Psoas muscle (tissue), 8 donors: Measurements from ENCODE around the gene CDC26. TPM values are rescaled to one million over a fixed set of nuclear protein-coding genes. Genes with fewer than 3 reads are reported as not detected.

Experiments
- ATAC-seq, 4 donors: fragments of 200-7000 bp; cut with Tn5 transposase; one replicate each; pipeline ENCODE4 v1.9.1; 2020; ENCODE audit warnings: moderate library complexity in 3 of 4, mild to moderate bottlenecking in 2 of 4
- DNase-seq, 2 donors: peaks; one replicate each; pipeline ENCODE4 v3.0.0-alpha.2; 2020
- H3K27ac ChIP-seq: fragments of 200-600 bp; one replicate; pipeline ENCODE4 v1.8.0; 2022
- H3K27me3 ChIP-seq, 3 donors: fragments of 200-600 bp in 1 of 3; one replicate each; pipeline versions ENCODE4 v1.6.1 to v1.8.0; 2013 to 2022; ENCODE audit warnings: low read length in 2 of 3, mild to moderate bottlenecking in 2 of 3, moderate library complexity in 1 of 3; ENCODE audit not compliant: insufficient read depth in 3 of 3
- H3K36me3 ChIP-seq, 2 donors: fragments of 200-600 bp in 1 of 2; one replicate each; pipeline versions ENCODE4 v1.6.1 to v1.8.0; 2013 to 2022; ENCODE audit warnings: low read depth in 1 of 2, mild to moderate bottlenecking in 1 of 2, moderate library complexity in 1 of 2; ENCODE audit not compliant: insufficient read depth in 1 of 2
- H3K4me1 ChIP-seq: fragments of 200-600 bp; one replicate; pipeline ENCODE4 v1.8.0; 2022
- H3K4me3 ChIP-seq: fragments of 200-600 bp; one replicate; pipeline ENCODE4 v1.8.0; 2022; ENCODE audit warnings: mild to moderate bottlenecking
- H3K9me3 ChIP-seq: fragments of 200-600 bp; one replicate; pipeline ENCODE4 v1.8.0; 2022
- CTCF ChIP-seq: fragments of 200-600 bp; IDR thresholded peaks from one replicate; pipeline ENCODE4 v1.8.0; 2022; ENCODE audit warnings: antibody characterized with exemption
- WGBS, 3 donors: extraction: QIAGEN DNeasy Blood & Tissue Kit; methylation state at CpG; one replicate each; pipeline versions ENCODE4 v1.1.6 to v1.1.7; 2013; 5-methylcytosine and 5-hydroxymethylcytosine counted together
- intact Hi-C, 2 donors: fragments of 100-400 bp; cut with DNase I; formaldehyde crosslinking; loops; one replicate each; pipeline versions ENCODE4 v1.11.0 to v1.14.2; 2022
- polyA plus RNA-seq, 3 donors: library from polyadenylated mRNA; stranded (reverse); fragments of 200-250 nt; gene quantifications; one replicate each; pipeline ENCODE4 v1.2.3, GENCODE V29; 2013
- total RNA-seq, 4 donors: library from RNA; stranded (reverse); fragmentation: NEBNext Ultra II Directional in 2 of 4; extraction: Animal tissue kit (Norgen Biotek cat#: 25700) in 2 of 4; gene quantifications; one replicate each; pipeline versions ENCODE4 v1.2.1 to v1.2.4, GENCODE V29; 2021 to 2023
- donor health status: healthy with polysubstance abuse.
- donor health status: DM: no; HTN: no; CAD: no; lungs with moderate emphysema.
- donor health status: Bipolar disorder and iron deficiency.
- donor health status: healthy.
- donor health status: DM: yes; HTN: yes; CAD: no.
- donor health status: DM: no; HTN: no; CAD: no.
- donor health status: DM: no; HTN: no; CAD: no.
- donor health status: DM: yes; HTN: yes; CAD: no.

Gene CDC26
- total and polyA plus RNA-seq, 7 donors: 22.4 to 112 (median 25.6) TPM

GRCh38 chr9:113266174-113266573 is 9.2 kb downstream of the CDC26 start:
- WGBS, 3 donors: 64 to 72% (median 68%) methylated on average over 3 of the region's 3 CpGs
- no peak for TF ChIP-seq CTCF
- H3K4me3 ChIP-seq: no peak overlapping the region
- no peaks in the 10 kb centered on the region for H3K27me3 ChIP-seq
- DNase-seq (no peak), ATAC-seq (no peak)
- H3K4me1 ChIP-seq: no peaks in the 10 kb centered on the region
- H3K27ac ChIP-seq: no peak overlapping the region
- intact Hi-C loops: no loop called here
- H3K9me3 ChIP-seq: no peaks in the 10 kb centered on the region
- peaks cover 13 to 74% of the 10 kb centered on the region in 2 donors for H3K36me3 ChIP-seq

DNA sequence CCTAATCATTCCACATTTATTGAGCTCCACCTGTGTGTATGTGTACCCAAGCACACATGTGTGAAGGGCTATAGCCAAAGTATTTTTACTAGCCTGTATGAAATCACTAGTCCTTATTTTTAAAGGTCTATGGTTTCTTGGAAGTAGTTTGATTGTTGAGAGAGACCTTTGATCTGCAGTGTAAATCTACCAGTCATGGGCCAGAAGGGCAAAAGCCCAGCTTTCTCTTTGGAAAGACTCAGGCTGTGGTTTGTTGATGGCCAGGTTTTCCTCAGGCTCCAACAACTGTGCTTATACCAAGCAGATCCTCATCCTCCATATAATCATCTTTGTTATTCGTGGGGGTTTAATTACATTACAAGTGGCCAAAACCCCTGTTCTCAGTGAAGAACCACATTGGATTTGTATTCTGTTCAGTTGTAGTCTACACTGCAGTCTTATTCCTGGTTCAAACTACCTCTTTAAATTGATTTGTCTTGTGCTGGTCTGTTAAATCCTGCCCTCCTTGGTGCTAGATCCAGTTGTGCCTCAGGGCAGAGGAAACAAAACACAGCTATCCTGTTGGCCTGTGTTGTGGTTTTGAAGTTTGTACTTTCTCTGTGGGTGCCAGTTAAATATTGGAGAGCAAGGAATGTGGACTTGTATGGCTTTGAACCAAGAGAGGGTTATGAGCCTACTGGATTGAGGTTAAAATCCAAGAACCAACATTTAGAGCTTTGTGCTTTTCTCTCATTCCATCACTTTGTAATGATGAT is 13.3 kb downstream of the CDC26 start:
- intact Hi-C loops: no loop called here
- DNase-seq (no peak), ATAC-seq (no peak)
- no peak for TF ChIP-seq CTCF
- 85 to 100% (median 96%) methylated on average over 1 of the region's 1 CpG for WGBS, 3 donors
- H3K27me3 ChIP-seq: no peaks in the 10 kb centered on the region
- no peaks in the 10 kb centered on the region for H3K9me3 ChIP-seq
- no peaks in the 10 kb centered on the region for H3K4me1 ChIP-seq
- H3K27ac ChIP-seq: no peak overlapping the region
- H3K36me3 ChIP-seq: peaks cover 9 to 75% of the 10 kb centered on the region in 2 donors
- no peak overlapping the region for H3K4me3 ChIP-seq

- Histone ChIP-seq H3K36me3 (peaks cover 12 to 83% of the 10 kb centered on the region in 2 donors), H3K4me3 (no peak overlapping the region), H3K4me1 (no peaks in the 10 kb centered on the region), H3K27me3 (no peaks in the 10 kb centered on the region), H3K27ac (no peak overlapping the region), H3K9me3 (no peaks in the 10 kb centered on the region)
- DNase-seq (no peak), ATAC-seq (no peak)
- intact Hi-C loops: no loop called here
- TF ChIP-seq CTCF: no peak
- WGBS, 3 donors: 76 to 95% (median 90%) methylated on average over 1 of the region's 1 CpG
Measured at GRCh38 chr9:113258282-113258681, 17.1 kb downstream of the CDC26 start.

DNA sequence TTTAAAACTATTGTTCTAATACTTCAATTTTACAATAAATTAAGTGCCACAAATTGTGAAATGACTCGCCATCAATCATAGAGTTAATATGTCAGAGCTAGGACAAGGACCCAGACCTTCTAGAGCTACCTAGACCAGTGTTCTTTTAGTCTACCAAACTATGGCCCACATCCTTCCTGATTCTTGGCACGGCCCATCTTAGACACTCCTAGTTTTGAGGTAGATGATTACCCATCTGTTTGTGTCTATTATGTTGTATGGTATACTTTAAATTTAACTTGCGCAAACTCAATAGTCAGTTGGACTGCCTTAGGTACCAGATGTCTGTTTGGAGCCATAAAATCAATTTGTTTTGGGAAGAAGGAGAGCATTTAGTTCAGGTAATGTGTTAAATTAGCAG is 17.5 kb downstream of the CDC26 start:
- Histone ChIP-seq H3K27me3 (no peaks in the 10 kb centered on the region), H3K4me3 (no peak overlapping the region), H3K27ac (no peak overlapping the region), H3K36me3 (peaks cover 12 to 79% of the 10 kb centered on the region in 2 donors), H3K4me1 (no peaks in the 10 kb centered on the region), H3K9me3 (no peaks in the 10 kb centered on the region)
- TF ChIP-seq CTCF: no peak
- 94 to 98% (median 97%) methylated on average over 3 of the region's 3 CpGs for WGBS, 3 donors
- intact Hi-C loops: no loop called here
- ATAC-seq (no peak), DNase-seq (no peak)

GRCh38 chr9:113255438-113255837 is 19.9 kb downstream of the CDC26 start:
- H3K9me3 ChIP-seq: no peaks in the 10 kb centered on the region
- H3K27me3 ChIP-seq: no peaks in the 10 kb centered on the region
- peaks cover 12 to 55% of the 10 kb centered on the region in 2 donors for H3K36me3 ChIP-seq
- intact Hi-C loops: no loop called here
- no peak for TF ChIP-seq CTCF
- DNase-seq (no peak), ATAC-seq (no peak)
- no peak overlapping the region for H3K27ac ChIP-seq
- no peaks in the 10 kb centered on the region for H3K4me1 ChIP-seq
- WGBS, 3 donors: 88 to 96% (median 91%) methylated on average over 6 of the region's 6 CpGs
- H3K4me3 ChIP-seq: no peak overlapping the region
